Non-pigmented ciliary epithelial cell (primary cell): ENCODE results near the gene NCKAP1.
"Not testable (repeated sequence)": the region's sequence is repeated elsewhere in the genome, so short reads cannot be mapped to it uniquely, and the experiment has no call there.

ENCODE experiments used
- DNase-seq: peaks from one replicate; pipeline ENCODE4 v3.0.0-alpha.2; 2010; ENCODE audit warnings: low read depth

NCKAP1 gene

GRCh38 chr2:183037553-183038340 is 510 bp downstream of the NCKAP1 start:
- DNase-seq, result no peak

GRCh38 chr2:183037074-183037552 is 1.1 kb downstream of the NCKAP1 start:
- no peak for DNase-seq

GRCh38 chr2:183035954-183036669 is 2.1 kb downstream of the NCKAP1 start:
- no peak for DNase-seq

GRCh38 chr2:183035298-183035953 is 2.8 kb downstream of the NCKAP1 start:
- peak; percentile 53 for DNase-seq

- peak; percentile 56 for DNase-seq
Observed at GRCh38 chr2:183034806-183035205, 3.5 kb downstream of the NCKAP1 start.

- DNase-seq, result no peak
Observed at GRCh38 chr2:183033951-183034350, 4.3 kb downstream of the NCKAP1 start.

- DNase-seq, result no peak
Observed at GRCh38 chr2:183031911-183032794, 6.1 kb downstream of the NCKAP1 start.

GRCh38 chr2:183029219-183029618 is 9.0 kb downstream of the NCKAP1 start:
- DNase-seq, result no peak

- DNase-seq, result no peak
Observed at GRCh38 chr2:183028108-183028507, 10.1 kb downstream of the NCKAP1 start.

GRCh38 chr2:183027443-183027842 is 10.8 kb downstream of the NCKAP1 start:
- DNase-seq, result no peak

- no peak for DNase-seq
Observed at GRCh38 chr2:183026424-183026823, 11.8 kb downstream of the NCKAP1 start.

GRCh38 chr2:183025993-183026392 is 12.3 kb downstream of the NCKAP1 start:
- no peak for DNase-seq

- DNase-seq, result no peak
Observed at GRCh38 chr2:183024339-183025095, 13.7 kb downstream of the NCKAP1 start.

- no peak for DNase-seq
Observed at GRCh38 chr2:183022711-183023110, 15.5 kb downstream of the NCKAP1 start.

GRCh38 chr2:183021613-183022012 is 16.6 kb downstream of the NCKAP1 start:
- no peak for DNase-seq

- no peak for DNase-seq
Observed at GRCh38 chr2:183019718-183020442, 18.4 kb downstream of the NCKAP1 start.

GRCh38 chr2:183017845-183018244 is 20.4 kb downstream of the NCKAP1 start:
- DNase-seq, result not testable (repeated sequence)

GRCh38 chr2:183014005-183014404 is 24.3 kb downstream of the NCKAP1 start:
- no peak for DNase-seq

- DNase-seq, result no peak
Observed at GRCh38 chr2:183011743-183012142, 26.5 kb downstream of the NCKAP1 start.

GRCh38 chr2:183010112-183010511 is 28.1 kb downstream of the NCKAP1 start:
- DNase-seq, result peak; percentile 82
